Panc1 (cell line): ENCODE data around the gene HYAL3. TPM values are rescaled to one million over a fixed set of nuclear protein-coding genes. Genes with fewer than 3 reads are reported as not detected.

Experiments used
- ATAC-seq: fragments of 200-7000 bp; cut with Tn5 transposase; 2 replicates; pipeline ENCODE4 v1.9.1; 2020; ENCODE audit warnings: mild to moderate bottlenecking, moderate library complexity
- BruUV-seq: library from RNA; stranded (reverse); fragments of 400-500 nt; replicated peaks from 2 replicates; lab custom pipeline; 2021; lab: Mats Ljungman, UMichigan
- CTCF ChIA-PET: fragments of 300-600 bp; sonication (Branson Sonifier 250); formaldehyde crosslinking; loops from one replicate; lab custom pipeline; 2022; ENCODE audit warnings: antibody characterized with exemption; lab: Charles Lee
- POLR2A ChIA-PET: fragments of 300-600 bp; sonication (Branson Sonifier 250); formaldehyde crosslinking; loops from one replicate; lab custom pipeline; 2022; ENCODE audit warnings: antibody characterized with exemption; lab: Charles Lee
- DNase-seq: peaks from one replicate; pipeline ENCODE4 v3.0.0-alpha.2; 2010; ENCODE audit warnings: low read depth, low spot score
- H3K27ac ChIP-seq: 2 replicates; pipeline ENCODE4 v1.5.1; 2011; ENCODE audit warnings: mild to moderate bottlenecking, low read length, inconsistent platforms
- H3K27me3 ChIP-seq: fragments of 200-500 bp; sonication (Bioruptor generic); 2 replicates; pipeline ENCODE4 v1.6.0; 2014; ENCODE audit warnings: low read length, inconsistent platforms; ENCODE audit not compliant: control insufficient read depth, insufficient read depth
- H3K36me3 ChIP-seq: fragments of 200-500 bp; sonication (Bioruptor generic); 2 replicates; pipeline ENCODE4 v1.5.1; 2014; ENCODE audit warnings: inconsistent platforms, mild to moderate bottlenecking, low read length, moderate library complexity; ENCODE audit not compliant: control insufficient read depth, insufficient read depth
- H3K4me1 ChIP-seq: 2 replicates; pipeline ENCODE4 v1.5.1; 2011; ENCODE audit warnings: inconsistent platforms, mild to moderate bottlenecking, low read length, moderate library complexity; ENCODE audit not compliant: control insufficient read depth, insufficient read depth
- H3K4me3 ChIP-seq, 2 experiments: 2 replicates each; pipeline ENCODE4 v1.5.1; 2011 to 2012; ENCODE audit warnings: low read depth in 2 of 2, low read length in 2 of 2, mild to moderate bottlenecking in 2 of 2, inconsistent platforms in 1 of 2, moderate library complexity in 1 of 2
- H3K9me3 ChIP-seq: fragments of 200-500 bp; sonication (Bioruptor generic); 2 replicates; pipeline ENCODE4 v1.5.1; 2014; ENCODE audit warnings: low read depth, mild to moderate bottlenecking, inconsistent platforms, low read length, moderate library complexity; ENCODE audit not compliant: control insufficient read depth, insufficient read depth
- CTCF ChIP-seq: fragments of 450-650 bp; IDR thresholded peaks from 2 replicates; pipeline ENCODE4 v1.5.1; 2017; ENCODE audit warnings: mild to moderate bottlenecking
- POLR2AphosphoS5 ChIP-seq: IDR thresholded peaks from 2 replicates; pipeline ENCODE4 v1.6.1; 2012; ENCODE audit warnings: mild to moderate bottlenecking, low read depth, low read length, moderate library complexity
- REST ChIP-seq, 2 experiments: IDR thresholded peaks; 2 replicates each; pipeline ENCODE4 v1.6.1; 2011 to 2012; ENCODE audit warnings: low read depth in 2 of 2, control low read depth in 1 of 2, low read length in 1 of 2, mild to moderate bottlenecking in 1 of 2, moderate library complexity in 1 of 2; ENCODE audit not compliant: insufficient read depth in 1 of 2
- SIN3A ChIP-seq: IDR thresholded peaks from 2 replicates; pipeline ENCODE4 v1.6.1; 2012; ENCODE audit warnings: low read depth, mild to moderate bottlenecking, low read length, moderate library complexity, borderline replicate concordance; ENCODE audit not compliant: insufficient read depth
- TCF7L2 ChIP-seq: IDR thresholded peaks from 2 replicates; pipeline ENCODE4 v1.6.1; 2011; ENCODE audit warnings: mild to moderate bottlenecking, low read depth, low read length, inconsistent platforms
- in situ Hi-C: cut with HindIII; loops from 2 replicates; pipeline ENCODE4 v1.10.0; 2016; ENCODE audit warnings: low sequenced_read_pairs, low pct_unique_long_range_greater_than_20kb
- intact Hi-C: fragments of 100-400 bp; cut with micrococcal nuclease; formaldehyde crosslinking; loops from one replicate; pipeline ENCODE4 v1.10.0; 2022; ENCODE audit not compliant: unreplicated experiment
- total RNA-seq: library from RNA; stranded (reverse); gene quantifications from one replicate; pipeline ENCODE4 v1.2.1, GENCODE V29; 2021; ENCODE audit not compliant: unreplicated experiment

HYAL3 gene
- total RNA-seq, 1 experiment from 2014 or later, result 3.9 TPM

DNA sequence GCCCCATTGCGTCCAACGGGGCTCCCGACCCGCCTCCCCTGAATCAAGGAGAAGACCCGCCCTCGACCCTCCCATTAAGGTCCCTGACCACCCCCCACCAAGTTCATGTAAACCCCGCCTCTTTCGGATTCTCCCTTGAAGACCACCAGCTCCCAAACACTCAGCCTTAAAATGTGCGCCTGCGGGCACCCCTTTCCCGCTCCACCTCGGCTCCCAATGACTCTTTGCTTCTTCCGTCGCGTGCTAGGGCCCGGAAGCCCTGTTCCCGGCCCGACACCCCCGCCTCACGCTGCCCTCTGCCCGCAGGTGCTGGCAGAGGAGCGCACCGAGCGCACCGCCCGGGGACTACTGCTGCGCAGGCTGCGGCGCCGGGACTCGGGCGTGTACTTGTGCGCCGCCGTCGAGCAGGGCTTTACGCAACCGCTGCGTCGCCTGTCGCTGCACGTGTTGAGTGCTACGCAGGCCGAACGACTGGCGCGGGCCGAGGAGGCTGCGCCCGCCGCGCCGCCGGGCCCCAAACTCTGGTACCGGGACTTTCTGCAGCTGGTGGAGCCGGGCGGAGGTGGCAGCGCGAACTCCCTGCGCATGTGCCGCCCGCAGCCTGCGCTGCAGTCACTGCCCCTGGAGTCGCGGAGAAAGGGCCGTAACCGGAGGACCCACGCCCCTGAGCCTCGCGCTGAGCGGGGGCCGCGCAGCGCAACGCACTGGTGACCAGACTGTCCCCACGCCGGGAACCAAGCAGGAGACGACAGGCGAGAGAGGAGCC, 23.0 kb downstream of the HYAL3 start:
- intact Hi-C loops, result no loop called here
- ChIA-PET POLR2A (no interaction called here), CTCF (interaction anchor here (0.6 to 0.7 kb wide), 2 partner anchors 40 to 58 kb away, joined by 3 to 5 read pairs; partner anchors contain the start of gene GNAI2)
- no peak overlapping the region for H3K4me3 ChIP-seq
- no peaks in the 10 kb centered on the region; the same call in 1 of the 2 replicates for H3K4me1 ChIP-seq
- H3K36me3 ChIP-seq, result no peaks in the 10 kb centered on the region
- TF ChIP-seq SIN3A (no peak), TCF7L2 (no peak), REST (IDR thresholded peaks at IDR 0.05; ENCODE audit: insufficient read depth in 1 of 2, low read depth in 2 of 2, low read length in 1 of 2) (no peak), POLR2AphosphoS5 (no peak), CTCF (no peak)
- H3K9me3 ChIP-seq, result no peaks in the 10 kb centered on the region
- DNase-seq (no peak), ATAC-seq (no peak)
- no TSS peak for BruUV-seq
- in situ Hi-C loops, result no loop called here
- H3K27me3 ChIP-seq, result no peaks in the 10 kb centered on the region
- H3K27ac ChIP-seq, result no peak overlapping the region

- Histone ChIP-seq H3K27me3 (no peaks in the 10 kb centered on the region), H3K4me1 (no peaks in the 10 kb centered on the region; the same call in 1 of the 2 replicates), H3K4me3 (no peak overlapping the region), H3K27ac (no peak overlapping the region), H3K9me3 (no peaks in the 10 kb centered on the region), H3K36me3 (no peaks in the 10 kb centered on the region)
- ChIA-PET POLR2A (no interaction called here), CTCF (interaction anchor here (0.6 to 1.4 kb wide), 5 partner anchors 39 to 139 kb away, joined by 3 to 5 read pairs (median 3); partner anchors contain the start of gene GNAI2)
- ATAC-seq, result no peak
- intact Hi-C loops, result no loop called here
- in situ Hi-C loops, result no loop called here
- TF ChIP-seq CTCF, result no peak
- TF ChIP-seq REST (IDR thresholded peaks at IDR 0.05; ENCODE audit: insufficient read depth in 1 of 2, low read depth in 2 of 2, low read length in 1 of 2), result no peak
- no peak for TF ChIP-seq POLR2AphosphoS5
- no peak for TF ChIP-seq SIN3A
- TF ChIP-seq TCF7L2, result no peak
- DNase-seq, result no peak
- no TSS peak for BruUV-seq
Measured at GRCh38 chr3:50275141-50275995, 23.8 kb downstream of the HYAL3 start.
